Stomach (tissue), 4 donors: ENCODE data around the gene RASGRP4.

Experiments used
- CTCF ChIP-seq, 7 experiments: fragments of 450-650 bp in 4 of 7; fragments of 200-600 bp in 3 of 7; sonication (generic) in 3 of 7; IDR thresholded peaks; one replicate each; pipeline ENCODE4 v1.5.1; 2016 to 2019; ENCODE audit warnings: antibody characterized with exemption in 7 of 7, control low read depth in 2 of 7, mild to moderate bottlenecking in 1 of 7
- EP300 ChIP-seq: sonication (generic); formaldehyde crosslinking; IDR thresholded peaks from one replicate; pipeline ENCODE4 v1.6.1; 2017; ENCODE audit warnings: antibody characterized with exemption
- POLR2AphosphoS5 ChIP-seq, 3 donors: sonication (generic); formaldehyde crosslinking; IDR thresholded peaks; one replicate each; pipeline ENCODE4 v1.6.1; 2016; ENCODE audit warnings: antibody characterized with exemption in 3 of 3

- TF ChIP-seq POLR2AphosphoS5 (IDR thresholded peaks at IDR 0.05) = no peak
- no peak for TF ChIP-seq EP300
- no peak for TF ChIP-seq CTCF (IDR thresholded peaks at IDR 0.05)
Measured at GRCh38 chr19:38388349-38389100, 37.5 kb downstream of the RASGRP4 start, which contains the start of gene SPRED3.
